Kidney epithelial cell (primary cell): ENCODE data around the gene MYZAP. TPM values are rescaled to one million over a fixed set of nuclear protein-coding genes. Genes with fewer than 3 reads are reported as not detected.

ENCODE experiments used
- DNase-seq: peaks from one replicate; pipeline ENCODE4 v3.0.0-alpha.2; 2010; ENCODE audit warnings: low read depth
- H3K27me3 ChIP-seq: 2 replicates; pipeline ENCODE4 v1.6.0; 2011; ENCODE audit warnings: low read length; ENCODE audit not compliant: control insufficient read depth, insufficient read depth
- H3K36me3 ChIP-seq: 2 replicates; pipeline ENCODE4 v1.5.1; 2011; ENCODE audit warnings: low read length; ENCODE audit not compliant: control insufficient read depth, insufficient read depth
- H3K4me3 ChIP-seq: 2 replicates; pipeline ENCODE4 v1.5.1; 2011; ENCODE audit warnings: low read depth, mild to moderate bottlenecking, control low read depth, low read length
- CTCF ChIP-seq: IDR thresholded peaks from 2 replicates; pipeline ENCODE4 v1.5.1; 2011; ENCODE audit warnings: mild to moderate bottlenecking, moderate library complexity, low read length, control low read depth, inconsistent platforms; ENCODE audit not compliant: insufficient read depth, poor library complexity, severe bottlenecking
- total RNA-seq: library from RNA; depleted of rRNA; stranded (reverse); fragments of >200 nt; gene quantifications from 2 replicates; pipeline ENCODE4 v1.2.3, GENCODE V29; 2015

MYZAP gene
- total RNA-seq, 1 donor from 2014 or later: 0.21 TPM

- DNase-seq: no peak
- Histone ChIP-seq H3K36me3 (no peaks in the 10 kb centered on the region), H3K4me3 (peak overlapping the region; percentile 66), H3K27me3 (no peaks in the 10 kb centered on the region)
- no peak for TF ChIP-seq CTCF
Observed at GRCh38 chr15:57705746-57706404, 114.2 kb downstream of the MYZAP start.

GRCh38 chr15:57706405-57707209, 114.9 kb downstream of the MYZAP start, which contains the start of gene POLR2M:
POLR2M (plus strand) TSS chr15:57706714; CDS start chr15:57706843, 129 bp downstream.
- H3K27me3 ChIP-seq: no peaks in the 10 kb centered on the region

GRCh38 chr15:57708047-57708446, 116.3 kb downstream of the MYZAP start:
- peak overlapping the region; percentile 66 for H3K4me3 ChIP-seq
- H3K36me3 ChIP-seq: peaks cover 1% of the 10 kb centered on the region
- TF ChIP-seq CTCF: no peak
- no peaks in the 10 kb centered on the region for H3K27me3 ChIP-seq
- no peak for DNase-seq

More at GRCh38 chr15:57706405-57707209, 114.9 kb downstream of the MYZAP start, which contains the start of gene POLR2M:
- peak within 1 kb of the TSS; percentile 66 for H3K4me3 ChIP-seq
- peak; percentile 91 for DNase-seq
- no peak for TF ChIP-seq CTCF
- H3K36me3 ChIP-seq: no peaks in the 10 kb centered on the region

GRCh38 chr15:57718309-57718708, 126.6 kb downstream of the MYZAP start:
- TF ChIP-seq CTCF: no peak
- Histone ChIP-seq H3K27me3 (no peaks in the 10 kb centered on the region), H3K4me3 (no peak overlapping the region), H3K36me3 (no peaks in the 10 kb centered on the region)
- DNase-seq: no peak

- Histone ChIP-seq H3K27me3 (no peaks in the 10 kb centered on the region), H3K36me3 (no peaks in the 10 kb centered on the region), H3K4me3 (no peak overlapping the region)
- DNase-seq: no peak
- TF ChIP-seq CTCF: no peak
Observed at GRCh38 chr15:57720867-57721266, 129.2 kb downstream of the MYZAP start.
